Umbilical cord (tissue), 2 donors: ENCODE data around the gene RYR3. TPM values are rescaled to one million over a fixed set of nuclear protein-coding genes. Genes with fewer than 3 reads are reported as not detected.
"Not testable (repeated sequence)": the region's sequence is repeated elsewhere in the genome, so short reads cannot be mapped to it uniquely, and the experiment has no call there.

Experiments
- DNase-seq: peaks from one replicate; pipeline ENCODE4 v3.0.0-alpha.2; 2015; ENCODE audit warnings: low spot score
- total RNA-seq: library from RNA; depleted of rRNA; stranded (reverse); fragments of >200 nt; gene quantifications from one replicate; pipeline ENCODE4 v1.2.3, GENCODE V29; 2014; ENCODE audit warnings: low replicate concordance; ENCODE audit not compliant: insufficient read depth

The RYR3 gene
- total RNA-seq, 1 donor from 2014 or later: 11.6 TPM

DNA sequence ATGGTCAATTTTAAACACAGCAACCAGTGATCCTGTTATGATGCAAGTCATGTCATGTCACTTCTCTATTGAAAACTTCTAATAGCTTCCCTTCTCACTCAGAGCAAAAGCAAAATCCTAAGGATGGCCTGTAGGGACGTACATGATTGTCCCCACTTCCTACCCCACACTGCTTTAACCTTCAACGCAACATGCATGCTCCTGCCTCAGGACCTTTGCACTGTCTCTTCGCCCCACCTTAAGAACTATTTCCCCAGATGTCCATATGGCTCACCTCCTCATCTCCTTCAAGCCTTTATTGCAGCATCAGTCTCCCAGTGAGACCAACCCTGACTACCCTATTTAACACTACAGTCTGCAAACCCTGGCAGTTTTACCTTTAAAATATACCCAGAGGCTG is 443.5 kb downstream of the RYR3 start:
- DNase-seq: no peak

DNA sequence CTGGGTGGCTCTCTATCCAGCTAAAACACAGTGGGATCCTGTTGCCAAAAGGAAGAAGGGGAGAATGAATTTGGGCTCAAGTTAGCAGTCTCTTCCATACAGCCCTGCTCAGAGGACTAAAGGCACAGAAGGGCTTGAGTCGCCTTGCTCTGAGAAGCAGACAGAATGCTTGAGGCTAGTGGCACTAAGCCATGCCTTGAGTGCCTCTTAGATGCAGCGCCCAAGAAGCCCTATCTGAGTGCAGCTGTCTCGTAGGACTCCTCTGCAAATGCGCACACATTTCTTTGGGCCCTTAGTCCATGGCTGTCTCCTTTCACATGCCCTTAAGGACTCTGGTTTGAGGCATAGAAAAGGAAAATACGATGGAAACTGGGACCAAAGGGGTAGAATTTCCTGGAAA is 446.2 kb downstream of the RYR3 start:
- DNase-seq: no peak

DNA sequence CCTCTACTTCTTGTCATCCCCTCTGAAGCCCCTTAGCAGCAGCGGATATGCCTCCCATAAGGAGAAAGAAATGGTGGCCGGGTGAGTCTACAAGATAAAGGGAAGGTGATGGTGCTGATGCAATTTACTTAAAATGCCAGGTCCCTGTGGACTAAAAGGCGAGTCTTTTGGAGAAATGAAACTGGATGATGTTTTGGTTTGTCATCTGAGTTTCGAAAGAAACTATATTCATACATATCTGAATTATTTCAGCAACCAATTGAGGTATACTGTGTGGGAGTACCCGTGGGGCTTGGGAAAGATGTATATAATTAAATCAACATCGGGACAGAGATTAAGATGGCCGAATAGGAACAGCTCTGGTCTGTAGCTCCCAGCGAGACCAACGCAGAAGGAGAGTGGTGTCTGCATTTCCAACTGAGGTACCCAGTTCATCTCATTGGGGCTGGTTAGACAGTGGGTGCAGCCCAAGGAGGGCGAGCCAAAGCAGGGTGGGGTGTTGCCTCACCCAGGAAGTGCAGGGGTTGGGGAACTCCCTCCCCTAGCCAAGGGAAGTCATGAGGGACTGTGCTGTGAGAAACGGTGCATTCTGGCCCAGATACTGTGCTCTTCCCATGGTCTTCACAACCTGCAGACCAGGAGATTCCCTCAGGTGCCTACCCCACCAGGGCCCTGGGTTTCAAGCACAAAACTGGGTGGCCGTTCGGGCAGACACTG is 446.9 kb downstream of the RYR3 start:
- DNase-seq: no peak

DNA sequence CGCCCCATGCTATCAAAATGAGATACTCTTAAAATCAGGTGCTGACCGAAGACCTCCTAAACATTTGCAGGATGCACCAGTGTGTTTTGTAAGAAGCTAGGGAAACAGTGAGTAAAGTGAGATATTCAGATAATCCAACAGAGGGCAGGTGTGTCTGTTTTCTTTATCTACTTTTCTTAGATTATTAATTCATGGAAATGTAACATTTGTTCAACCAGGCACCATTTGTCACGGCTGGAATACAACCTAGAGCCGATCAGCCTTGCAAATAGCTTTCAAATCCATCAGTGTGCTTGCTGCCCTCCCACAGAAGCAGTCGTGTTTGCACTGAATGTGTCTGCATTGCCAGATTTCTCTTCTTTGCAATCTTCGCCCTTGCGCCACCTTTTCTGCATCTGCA is 455.6 kb downstream of the RYR3 start:
- no peak for DNase-seq

DNA sequence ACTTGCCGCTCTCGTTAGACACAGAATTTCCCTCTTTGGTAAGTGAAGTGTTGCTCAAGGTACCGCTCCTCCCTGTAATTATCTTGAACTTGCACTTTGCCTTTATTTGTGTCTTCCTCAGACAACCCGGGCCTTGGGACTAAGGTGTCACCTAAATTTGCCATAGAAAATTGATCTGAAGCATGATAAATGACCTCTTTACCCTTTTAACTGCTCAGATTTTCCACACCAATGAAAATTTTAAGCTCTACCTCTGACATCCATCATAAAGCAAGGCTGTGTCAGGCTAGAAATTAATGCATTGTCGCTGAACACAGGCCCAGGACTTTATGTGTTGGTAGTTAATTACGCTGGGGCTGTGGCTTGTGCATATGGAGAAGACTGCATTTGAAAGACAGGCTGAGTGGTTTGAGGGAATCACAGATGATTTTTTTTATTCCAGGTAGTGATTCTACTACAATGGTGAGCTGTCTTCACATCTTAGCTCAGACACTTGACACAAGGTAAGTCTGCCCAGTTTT is 458.0 kb downstream of the RYR3 start:
- no peak for DNase-seq

DNA sequence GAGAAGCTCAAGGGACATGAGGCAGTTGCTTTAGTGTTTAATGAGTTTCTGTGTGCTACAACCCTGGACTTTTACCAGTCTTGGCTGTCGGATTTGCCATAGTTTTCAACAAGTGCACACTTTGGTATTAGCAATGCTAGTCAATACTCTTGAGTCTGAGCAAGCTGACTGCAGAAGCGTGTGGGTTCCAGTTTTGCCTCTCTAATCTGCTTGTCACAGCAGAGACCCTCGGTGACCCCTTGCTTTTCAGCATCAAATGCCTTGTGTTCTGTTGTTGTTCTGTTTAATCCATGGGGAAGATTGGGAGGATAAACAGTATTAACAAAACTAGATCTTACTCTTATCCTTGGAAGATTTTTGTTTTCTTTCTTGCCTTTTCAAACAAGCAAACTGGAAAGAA is 463.2 kb downstream of the RYR3 start:
- DNase-seq: no peak

DNA sequence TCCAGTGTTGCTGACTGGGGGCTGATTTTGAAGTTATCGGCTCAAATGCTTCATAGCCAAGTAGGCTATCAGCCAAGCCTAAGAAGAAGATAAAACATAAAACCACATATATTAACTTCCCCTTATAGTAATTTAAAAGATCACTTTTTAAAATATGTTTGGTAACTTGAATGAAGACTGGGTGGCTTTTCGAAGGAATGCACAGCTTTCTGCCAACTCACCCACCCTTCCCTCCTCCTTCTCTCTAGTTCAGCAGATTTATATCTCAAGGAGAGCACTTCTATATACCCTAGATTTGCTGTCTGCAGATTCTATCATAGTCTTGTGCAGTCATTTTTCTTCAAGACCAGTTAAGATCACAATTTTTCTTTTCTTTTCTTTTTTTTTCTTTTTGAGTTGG is 468.1 kb downstream of the RYR3 start:
- peak; percentile 55 for DNase-seq

DNA sequence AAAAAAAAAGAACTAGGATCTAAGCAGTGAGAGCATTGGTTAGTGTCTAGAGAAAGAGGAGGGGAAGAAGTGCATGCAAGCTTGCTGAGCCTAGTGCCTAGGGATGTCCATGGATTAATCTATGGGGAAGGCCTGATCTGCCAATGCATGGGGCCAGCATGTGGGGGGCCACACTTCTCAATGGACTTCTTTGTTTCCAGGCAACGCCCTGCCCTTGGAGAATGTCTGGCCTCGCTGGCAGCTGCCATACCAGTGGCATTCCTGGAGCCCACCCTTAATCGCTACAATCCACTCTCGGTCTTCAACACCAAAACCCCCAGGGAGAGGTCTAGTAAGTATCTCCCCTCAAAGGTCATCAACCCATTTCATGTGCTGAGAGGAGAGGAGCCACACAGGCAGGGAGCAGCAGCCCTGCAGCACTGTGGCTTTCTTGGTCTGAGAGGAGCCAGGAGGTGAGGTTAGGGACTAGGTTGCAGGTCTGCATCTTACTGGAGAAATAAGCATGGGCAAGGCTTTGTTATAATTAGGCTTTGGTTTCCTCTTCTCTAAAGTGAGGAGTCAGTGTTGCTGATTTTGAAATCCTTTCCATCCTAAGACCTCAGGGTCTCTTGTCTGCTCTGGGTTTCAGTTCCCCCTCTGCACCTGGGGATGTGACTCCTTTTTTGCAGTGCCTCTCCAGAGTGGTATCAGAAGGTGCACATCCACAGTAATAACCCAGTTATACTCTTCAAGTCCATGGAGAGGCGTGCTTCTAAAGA is 469.4 kb downstream of the RYR3 start:
- no peak for DNase-seq

DNA sequence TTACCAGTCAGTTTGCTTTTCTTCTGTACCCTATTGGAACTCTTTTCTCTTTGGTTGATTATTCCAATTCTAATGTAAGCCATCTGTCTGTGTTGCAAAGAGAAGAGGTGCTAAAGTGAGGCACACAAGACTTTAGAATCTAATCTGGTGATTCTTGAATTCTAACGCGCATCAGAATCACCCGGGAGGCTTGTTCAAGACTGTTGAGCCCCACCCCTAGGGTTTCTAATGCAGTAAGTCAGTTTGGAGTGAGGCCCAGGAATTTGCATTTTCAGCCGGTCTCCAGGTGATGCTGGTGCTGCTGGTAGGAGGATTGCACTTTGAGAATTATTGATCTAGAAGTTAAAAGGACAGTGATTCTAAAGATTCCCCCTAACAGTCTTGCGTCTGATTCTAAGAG is 472.2 kb downstream of the RYR3 start:
- DNase-seq: no peak

DNA sequence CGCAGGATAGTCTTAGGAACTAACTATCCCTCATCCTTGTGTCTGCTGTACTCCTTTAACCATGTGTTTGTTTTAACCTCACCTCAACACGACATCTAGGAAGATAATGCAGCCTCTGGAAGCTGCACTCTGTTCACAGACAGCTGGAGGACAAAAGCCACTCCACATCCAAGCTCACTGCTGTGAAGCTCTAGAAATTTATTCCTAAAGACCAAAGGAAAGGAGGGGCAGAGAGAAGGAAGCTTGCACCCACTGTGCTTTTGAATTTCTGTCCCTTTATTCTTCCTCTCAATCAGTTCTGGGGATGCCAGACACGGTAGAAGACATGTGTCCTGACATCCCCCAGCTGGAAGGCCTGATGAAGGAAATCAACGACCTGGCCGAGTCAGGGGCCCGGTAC is 474.6 kb downstream of the RYR3 start:
- no peak for DNase-seq

DNA sequence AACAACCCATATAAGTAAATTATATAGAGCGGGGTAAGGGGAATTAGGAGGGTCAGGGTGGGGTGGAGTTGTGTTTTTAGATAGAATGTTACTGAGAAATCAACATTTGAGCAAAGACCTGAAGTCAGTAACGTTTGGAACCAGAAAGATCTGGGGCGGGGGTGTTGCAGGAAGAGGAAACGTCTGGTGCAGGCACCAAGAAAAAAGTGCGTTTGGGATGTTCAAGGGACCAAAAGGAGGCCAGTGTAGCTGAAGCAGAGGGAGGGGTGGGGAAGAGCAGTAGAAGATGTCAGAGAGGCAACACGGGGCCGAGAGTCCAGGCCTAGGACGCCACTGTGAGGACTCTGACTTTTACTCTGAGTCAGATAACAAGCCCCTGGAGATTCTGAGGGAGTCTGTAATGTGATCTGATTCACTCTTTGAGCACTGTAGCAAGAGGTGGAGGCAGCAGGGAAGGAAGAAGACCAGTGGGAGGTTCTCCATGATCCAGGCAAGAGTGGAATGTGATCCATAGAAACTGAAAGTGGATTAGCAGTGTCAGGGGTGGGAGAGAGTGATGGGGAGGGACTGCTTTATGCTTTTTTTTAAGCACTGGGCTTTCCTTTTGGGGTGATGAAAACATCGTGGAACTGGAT is 478.3 kb downstream of the RYR3 start:
- peak; percentile 65 for DNase-seq

DNA sequence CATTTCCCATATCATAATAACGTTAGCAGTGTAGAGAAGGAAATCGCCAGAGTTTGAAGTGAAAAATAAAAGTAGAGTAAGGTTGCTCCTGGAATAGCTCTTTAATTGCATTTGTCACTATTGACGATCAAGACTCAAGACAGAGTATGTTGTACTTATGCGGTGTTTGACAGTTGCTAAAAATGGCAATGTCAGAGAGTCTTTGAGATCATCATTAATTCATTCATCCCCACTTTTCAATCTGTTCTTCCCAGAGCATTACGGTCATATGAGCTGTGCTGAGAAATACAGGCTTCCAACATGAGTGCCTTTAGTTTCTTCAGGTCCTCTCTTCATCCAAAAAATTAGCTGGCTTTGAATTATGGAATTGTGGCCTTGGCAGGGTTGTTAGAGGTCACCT is 483.7 kb downstream of the RYR3 start:
- no peak for DNase-seq

DNA sequence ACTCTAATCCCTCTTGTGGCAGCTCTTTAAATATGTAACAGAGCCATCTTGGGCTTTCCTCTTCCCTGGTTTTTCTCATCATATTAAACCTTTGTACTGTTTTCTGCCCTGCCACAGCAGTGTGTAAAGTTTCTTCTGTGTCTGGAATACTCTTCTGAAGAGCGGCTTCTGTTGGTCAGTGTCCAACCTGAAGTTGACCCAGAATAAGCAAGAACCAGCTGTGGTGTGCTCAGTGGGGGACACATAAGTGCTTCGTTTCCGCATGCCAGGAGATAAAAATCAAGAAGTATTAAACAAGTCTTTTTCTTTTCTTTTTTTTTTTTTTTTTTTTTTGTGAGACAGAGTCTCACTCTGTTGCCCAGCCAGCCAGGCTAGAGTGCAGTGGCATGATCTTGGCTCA is 484.3 kb downstream of the RYR3 start:
- DNase-seq: no peak

DNA sequence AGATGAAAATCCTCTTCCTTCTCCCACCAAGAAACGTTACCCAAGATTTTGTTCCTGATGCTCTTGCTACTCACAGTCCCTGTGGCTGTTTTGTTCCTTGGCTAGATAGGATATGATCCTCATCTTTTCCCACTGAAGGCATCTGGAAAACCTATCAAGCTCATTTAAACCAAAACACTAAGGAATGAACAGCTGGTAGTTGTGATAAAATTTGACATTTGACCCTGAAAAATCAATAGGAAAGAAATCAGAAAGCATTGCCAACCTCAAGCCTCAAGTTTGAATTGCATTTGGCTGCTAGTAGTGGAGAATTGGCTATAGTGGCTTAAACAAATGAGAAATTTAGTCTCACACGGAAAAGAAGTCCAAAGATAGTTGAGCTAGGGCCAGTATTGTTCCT is 486.9 kb downstream of the RYR3 start:
- DNase-seq: no peak

DNA sequence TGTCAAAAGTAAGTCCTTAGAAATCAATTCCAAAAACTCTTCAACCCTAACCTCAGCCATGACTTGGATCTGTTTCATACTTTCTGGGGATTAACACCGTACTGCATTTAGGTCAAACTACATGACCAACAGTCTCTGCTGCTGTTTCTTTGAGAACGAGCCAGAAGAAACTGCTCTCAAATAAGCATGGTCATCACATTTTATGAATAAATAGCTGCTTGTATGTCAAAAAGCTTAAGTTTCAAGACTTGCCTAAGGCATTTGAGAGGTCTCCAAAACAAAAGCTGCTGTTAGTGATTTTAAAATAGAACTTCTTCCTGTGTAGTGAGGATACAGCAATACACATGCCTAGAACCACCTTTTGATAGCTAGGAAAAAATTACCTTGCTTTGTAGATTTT is 491.2 kb downstream of the RYR3 start:
- DNase-seq: peak; percentile 70

DNA sequence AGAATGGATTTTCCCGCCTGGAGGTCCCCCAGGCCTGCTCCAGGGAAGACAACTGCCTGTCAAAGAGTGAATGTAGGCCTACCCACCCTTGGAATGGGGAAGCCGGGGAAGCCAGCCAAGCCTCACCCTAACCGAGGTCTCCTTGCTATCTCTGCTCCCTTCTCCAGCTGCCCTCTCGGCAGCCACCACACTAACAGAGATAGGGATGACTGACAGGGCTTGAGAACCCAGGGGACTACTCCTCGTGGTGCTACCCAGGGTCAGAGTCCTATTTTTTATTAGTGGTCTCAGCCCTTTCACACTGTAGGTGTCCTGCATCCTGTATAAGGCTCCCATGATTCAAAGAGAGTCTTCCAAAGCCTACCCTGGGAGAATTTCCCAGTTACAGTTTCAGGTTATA is 496.9 kb downstream of the RYR3 start:
- DNase-seq: no peak

DNA sequence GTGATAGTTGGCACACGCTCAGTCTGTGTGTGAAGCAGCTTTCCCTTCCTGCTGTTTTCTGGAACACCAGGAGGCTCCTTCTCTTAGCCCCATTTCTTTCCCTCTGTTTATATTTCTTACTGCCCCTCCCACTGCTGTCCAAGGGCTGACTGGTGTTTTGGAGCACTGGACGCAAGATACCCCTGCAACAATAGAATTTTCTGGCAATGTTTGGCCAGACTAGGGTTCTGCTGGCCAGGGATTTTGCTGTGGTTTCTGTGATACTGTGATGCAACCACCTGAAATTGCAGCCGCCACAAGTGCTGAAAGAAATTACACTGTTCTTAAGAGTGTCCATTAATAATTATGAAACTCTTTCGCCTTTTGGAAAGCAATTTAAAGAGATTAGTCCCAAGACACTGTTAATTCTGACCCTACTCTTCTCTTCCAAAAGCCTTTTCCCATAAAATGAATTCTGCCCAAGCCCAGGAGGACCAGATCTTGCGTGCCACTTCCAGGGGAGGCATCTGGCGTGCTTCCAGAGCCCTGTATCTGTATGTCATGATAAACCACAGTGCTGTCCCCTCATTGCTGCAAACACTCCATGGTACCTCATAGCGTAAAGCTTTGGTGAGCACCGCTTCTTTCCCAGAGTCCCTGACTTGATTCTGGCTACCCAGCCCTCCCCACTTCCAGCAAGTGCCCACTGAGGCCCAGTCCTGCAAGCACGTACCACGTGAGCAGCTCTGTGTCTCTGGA is 498.1 kb downstream of the RYR3 start:
- no peak for DNase-seq

DNA sequence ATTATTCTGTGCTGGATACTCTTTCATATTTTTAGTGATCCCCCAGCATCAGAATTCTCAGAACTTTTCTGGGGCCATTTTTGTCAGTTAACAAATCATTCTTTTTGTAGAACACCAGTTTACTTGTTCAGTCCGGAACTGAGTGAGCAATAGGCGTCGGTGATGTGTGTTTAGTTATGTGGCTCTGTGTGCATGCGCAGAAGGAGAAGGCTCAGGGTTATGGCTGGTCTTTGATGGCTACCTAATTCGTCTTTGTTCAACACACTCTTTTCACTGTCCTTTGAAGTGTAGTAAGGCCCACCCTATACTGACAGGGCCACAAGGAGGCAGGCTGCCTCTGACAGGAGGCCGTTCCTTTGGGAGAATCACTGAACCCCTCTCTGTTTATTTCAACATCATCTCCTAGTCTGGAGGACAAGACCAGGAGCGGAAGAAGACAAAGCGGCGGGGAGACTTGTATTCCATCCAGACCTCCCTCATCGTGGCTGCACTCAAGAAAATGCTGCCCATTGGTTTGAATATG is 499.4 kb downstream of the RYR3 start:
- no peak for DNase-seq

DNA sequence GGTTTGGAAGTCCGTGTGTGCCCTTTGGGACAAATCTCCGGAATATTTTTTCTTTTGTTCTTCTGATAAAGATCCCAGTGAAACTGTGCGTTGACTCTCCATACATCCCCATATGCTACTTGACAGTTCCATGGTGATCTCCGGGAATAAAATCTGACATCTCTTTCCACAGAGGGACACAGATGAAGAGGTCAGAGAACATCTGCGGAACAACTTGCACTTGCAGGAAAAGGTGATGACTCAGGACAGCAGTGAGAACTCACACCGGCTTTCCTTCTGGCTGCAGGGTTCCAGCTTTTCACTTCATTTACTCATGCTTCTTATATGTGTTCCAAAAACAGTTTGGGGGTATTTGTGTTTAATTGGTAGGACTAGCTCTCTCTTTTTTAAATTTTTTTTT is 500.0 kb downstream of the RYR3 start:
- DNase-seq: no peak

DNA sequence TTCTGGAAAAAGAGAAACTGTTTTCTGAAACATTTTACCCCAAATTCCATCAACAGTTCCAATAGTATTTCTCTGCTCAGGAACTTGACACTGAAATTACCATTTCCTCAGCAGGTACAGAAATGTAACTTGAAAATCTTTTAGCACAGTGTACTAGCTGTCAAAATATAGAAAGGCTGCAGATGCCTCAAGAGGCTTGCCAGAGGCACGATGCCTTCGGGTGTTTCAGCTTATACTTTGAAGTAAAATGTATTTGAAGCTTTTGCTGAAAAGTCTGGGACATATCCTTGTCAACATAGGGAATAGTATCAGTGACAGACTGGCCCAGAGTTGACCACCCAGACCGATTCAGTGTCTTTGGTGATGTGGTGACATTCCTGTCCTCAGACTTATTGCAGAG is 503.1 kb downstream of the RYR3 start:
- peak; percentile 69 for DNase-seq

DNA sequence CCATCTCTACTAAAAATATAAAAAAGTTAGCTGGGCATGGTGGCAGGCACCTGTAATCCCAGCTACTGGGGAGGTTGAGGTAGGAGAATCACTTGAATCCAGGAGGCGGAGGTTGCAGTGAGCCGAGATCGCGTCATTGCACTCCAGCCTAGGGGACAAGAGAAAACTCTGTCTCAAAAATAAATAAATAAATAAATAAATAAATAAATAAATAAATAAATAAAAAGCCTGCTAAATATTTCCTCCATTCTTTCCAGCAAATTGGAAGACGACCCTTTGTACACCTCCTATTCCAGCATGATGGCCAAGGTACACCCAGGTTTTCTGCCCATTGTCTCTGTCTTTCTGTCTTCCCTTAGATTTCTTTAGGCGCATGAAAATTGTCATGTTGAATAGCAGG is 508.7 kb downstream of the RYR3 start:
- not testable (repeated sequence) for DNase-seq

DNA sequence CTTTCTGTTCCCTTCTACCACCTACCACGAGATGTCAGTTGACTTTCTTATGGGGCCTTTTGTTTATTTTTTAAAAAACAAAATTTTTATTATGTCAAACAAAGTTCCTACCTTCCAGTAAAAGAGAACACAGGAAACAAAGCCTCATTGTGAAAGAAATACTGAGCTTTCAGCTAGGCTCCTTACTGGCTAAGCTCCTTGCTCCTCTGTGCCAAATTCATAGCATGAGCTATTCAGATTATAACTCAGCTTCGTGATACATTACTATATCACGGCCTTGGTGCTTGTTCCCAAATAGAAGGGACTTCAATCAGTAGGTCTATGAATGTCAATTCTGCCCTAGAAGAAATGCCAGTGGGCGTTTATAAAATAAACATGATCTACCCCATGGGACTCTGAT is 511.7 kb downstream of the RYR3 start:
- no peak for DNase-seq
